GM21526 (cell line): ENCODE data around the gene SMARCAL1.
"Not testable (repeated sequence)": the region's sequence is repeated elsewhere in the genome, so short reads cannot be mapped to it uniquely, and the experiment has no call there.

Experiments used
- ATAC-seq: cut with Tn5 transposase; IDR thresholded peaks from one replicate; pipeline ENCODE4 v1.9.1; 2021; ENCODE audit warnings: moderate library complexity; ENCODE audit not compliant: unreplicated experiment, low FRiP score

SMARCAL1 gene

DNA sequence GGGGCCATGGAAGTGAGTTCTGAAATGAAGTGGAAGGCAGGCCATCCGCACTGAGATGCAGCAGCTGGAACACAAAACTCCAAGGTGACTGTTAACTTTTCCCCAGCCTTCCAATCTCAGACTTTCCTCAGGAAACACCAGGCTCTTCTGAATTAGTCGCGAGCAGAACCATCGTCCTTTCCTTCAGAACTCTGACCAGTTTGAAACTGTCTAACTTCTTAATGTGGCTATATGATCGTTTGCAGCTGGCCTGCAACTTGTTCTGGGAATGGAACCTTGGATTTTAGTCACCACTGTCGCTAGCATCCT lies 85.7 kb downstream of the SMARCAL1 start:
- ATAC-seq: no peak

DNA sequence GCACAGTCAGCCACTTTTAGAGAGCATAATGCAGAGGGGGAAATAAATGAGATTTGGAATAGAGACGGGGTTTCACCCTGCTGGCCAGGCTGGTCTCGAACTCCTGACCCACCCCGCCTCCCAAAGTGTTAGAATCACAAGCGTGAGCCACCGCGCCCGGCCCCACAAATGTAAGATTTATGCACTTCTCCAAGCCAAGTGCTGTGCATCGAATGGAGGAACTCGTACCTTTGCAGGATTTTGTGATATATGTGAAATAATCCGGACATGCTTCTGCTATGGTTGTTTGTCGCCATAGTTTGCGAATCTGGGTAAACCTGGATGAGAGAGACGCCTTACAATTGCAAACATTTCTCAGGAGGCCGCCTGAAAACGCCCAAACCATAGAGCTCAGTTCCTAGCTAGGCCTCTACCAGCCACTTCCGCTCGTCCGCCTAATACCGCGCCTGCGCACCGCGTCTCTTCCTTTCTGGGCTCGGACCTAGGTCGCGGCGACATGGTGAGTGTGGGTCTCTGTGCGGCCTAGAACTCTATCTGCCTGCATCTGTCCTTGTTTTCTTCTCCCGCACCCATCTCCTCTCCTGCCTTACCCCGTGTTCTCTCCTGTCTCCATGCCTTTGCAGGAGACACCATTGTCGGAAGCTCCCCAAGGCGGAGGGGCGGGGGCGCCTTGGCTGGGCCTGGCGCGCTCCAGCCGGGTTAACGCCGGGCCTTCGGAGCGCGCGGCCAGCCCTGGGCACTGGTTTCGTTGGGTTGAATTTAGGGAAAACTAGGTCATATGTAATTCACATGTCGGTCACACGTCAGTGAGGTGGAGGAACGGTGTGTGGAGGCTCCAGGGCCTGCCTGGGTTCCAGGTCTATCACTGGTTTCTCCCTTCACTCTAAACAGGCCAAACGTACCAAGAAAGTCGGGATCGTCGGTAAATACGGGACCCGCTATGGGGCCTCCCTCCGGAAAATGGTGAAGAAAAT lies 86.4 kb downstream of the SMARCAL1 start, which contains the start of gene RPL37A:
RPL37A (plus strand) TSS at position 466 of the 974 bp plus-strand sequence; CDS start at position 497, 31 bp downstream.
- peak; percentile 84 for ATAC-seq

GRCh38 chr2:216499641-216500218 lies 87.4 kb downstream of the SMARCAL1 start:
- ATAC-seq: no peak

- no peak for ATAC-seq
Observed at GRCh38 chr2:216500572-216500971, 88.3 kb downstream of the SMARCAL1 start.

- ATAC-seq: no peak
Observed at GRCh38 chr2:216501854-216502253, 89.6 kb downstream of the SMARCAL1 start.

GRCh38 chr2:216502381-216503158 lies 90.3 kb downstream of the SMARCAL1 start:
- no peak for ATAC-seq

- ATAC-seq: no peak
Observed at GRCh38 chr2:216503159-216503629, 90.9 kb downstream of the SMARCAL1 start.

GRCh38 chr2:216503697-216504375 lies 91.6 kb downstream of the SMARCAL1 start:
- ATAC-seq: no peak

GRCh38 chr2:216504376-216504762 lies 92.1 kb downstream of the SMARCAL1 start:
- no peak for ATAC-seq

DNA sequence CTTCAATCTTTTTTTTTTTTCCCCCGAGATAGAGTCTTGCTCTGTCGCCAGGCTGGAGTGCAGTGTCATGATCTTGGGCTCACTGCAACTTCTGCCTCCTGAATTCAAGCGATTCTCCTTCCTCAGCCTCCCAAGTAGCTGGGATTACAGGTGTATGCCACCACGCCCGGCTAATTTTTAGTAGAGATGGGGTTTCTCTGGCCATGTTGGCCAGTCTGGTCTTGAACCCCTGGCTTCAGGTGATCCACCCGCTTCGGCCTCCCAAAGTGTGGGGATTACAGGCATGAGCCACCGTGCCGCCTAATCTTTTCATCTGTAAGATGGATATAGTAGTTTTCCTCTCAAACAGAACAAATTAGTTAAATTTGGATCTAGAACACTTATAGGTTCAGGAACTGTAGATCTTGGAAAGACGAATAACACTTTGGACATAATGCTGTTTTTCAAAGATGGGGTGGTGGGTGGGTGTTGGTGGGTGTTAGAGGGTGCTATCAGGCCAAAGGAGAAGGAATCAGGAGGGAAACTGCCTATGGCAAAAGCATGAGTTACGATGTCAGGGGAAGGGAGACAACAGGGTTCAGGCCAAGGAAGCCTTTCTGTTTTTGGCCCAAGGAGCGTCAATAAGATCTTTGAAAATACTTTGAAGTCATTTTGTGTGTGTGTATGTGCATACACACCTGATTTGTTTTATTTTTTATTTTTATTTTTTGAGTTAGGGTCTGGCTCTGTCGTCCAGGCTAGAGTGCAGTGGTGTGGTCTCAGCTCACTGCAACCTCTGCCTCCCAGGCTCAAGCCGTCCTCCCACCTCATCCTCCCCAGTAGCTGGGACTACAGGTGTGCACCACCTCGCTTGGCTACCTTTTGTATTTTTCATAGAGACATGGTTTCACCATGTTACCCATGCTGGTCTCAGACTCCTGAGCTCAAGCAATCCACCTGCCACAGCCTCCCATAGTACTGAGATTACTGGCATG lies 93.1 kb downstream of the SMARCAL1 start:
- ATAC-seq: no peak

- ATAC-seq: no peak
Observed at GRCh38 chr2:216507220-216508160, 95.2 kb downstream of the SMARCAL1 start.

- ATAC-seq: no peak
Observed at GRCh38 chr2:216508229-216508628, 95.9 kb downstream of the SMARCAL1 start.

- ATAC-seq: no peak
Observed at GRCh38 chr2:216516730-216517350, 104.6 kb downstream of the SMARCAL1 start.

- no peak for ATAC-seq
Observed at GRCh38 chr2:216517447-216518225, 105.4 kb downstream of the SMARCAL1 start.

DNA sequence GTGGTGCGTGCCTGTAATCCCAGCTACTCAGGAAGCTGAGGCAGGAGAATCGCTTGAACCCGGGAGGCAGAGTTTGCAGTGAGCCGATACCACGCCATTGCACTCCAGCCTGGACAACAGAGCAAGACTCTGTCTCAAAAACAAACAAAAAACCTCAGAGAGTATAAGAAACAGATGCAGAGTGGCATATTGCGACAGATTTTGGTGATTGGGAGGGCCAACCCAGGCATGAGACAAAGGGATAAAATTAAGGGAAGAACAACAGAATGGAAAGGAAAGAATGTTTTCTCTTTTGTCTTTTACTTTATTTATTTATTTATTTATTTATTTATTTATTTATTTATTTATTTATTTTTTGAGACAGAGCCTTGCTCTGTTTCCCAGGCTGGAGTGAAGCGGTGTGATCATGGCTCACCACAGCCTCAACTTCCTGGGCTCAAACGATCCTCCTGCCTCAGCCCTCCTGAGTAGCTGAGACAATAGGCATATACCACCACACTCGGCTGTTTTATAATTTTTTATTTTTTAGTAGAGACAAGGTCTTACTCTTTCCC lies 106.4 kb downstream of the SMARCAL1 start:
- not testable (repeated sequence) for ATAC-seq

GRCh38 chr2:216519154-216519762 lies 107.0 kb downstream of the SMARCAL1 start:
- ATAC-seq: no peak
